Measurements from ENCODE around the gene VSTM2B.

DNA sequence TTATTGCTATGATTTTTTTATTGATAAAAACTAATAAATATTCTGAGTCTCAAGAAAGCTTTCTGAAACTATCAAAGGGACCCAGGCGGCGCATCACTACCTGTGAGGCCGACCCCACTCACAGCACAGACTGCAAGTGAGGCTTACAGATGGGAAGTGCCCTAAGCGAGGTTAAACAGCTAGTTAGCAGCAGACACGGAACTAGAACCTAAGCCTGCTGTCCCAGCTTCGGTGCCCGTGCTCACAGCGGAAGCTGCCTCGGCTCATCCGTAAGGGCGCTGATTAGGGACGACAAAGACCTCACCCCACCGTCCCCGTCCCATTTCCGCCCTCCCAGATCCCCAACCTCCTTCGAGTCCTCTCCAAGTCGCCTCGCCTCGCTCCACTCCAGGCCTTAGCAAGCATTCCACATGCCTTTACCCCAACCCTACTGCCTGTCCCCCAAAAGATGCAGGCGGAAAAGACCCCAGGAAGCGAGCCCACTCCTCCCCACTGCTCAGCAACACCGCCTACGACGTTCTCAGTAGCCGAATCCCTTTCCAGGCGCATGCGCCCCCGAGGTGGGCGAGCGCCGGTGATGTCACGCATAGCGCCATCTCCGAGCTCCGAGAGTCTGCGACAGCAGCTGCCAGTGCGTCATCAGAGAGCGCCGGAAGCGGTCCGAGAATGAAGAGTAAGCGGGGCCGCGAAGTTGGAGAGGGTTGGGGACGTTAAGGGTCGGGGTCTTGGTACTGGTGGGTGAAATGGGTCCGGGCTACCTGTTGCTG, 80.0 kb downstream of the VSTM2B start, which contains the start of gene POP4:
- TF ChIP-seq CTCF (IDR thresholded peaks at IDR 0.05; ENCODE audit: low read depth, low read length, missing input control) (no peak), RAD21 (IDR thresholded peaks at IDR 0.05) (no peak), NR2F2 (IDR thresholded peaks at IDR 0.05) (peak; percentile 59), MAX (IDR thresholded peaks at IDR 0.05) (peak; percentile 72), SP1 (IDR thresholded peaks at IDR 0.05) (no peak), GABPA (IDR thresholded peaks at IDR 0.05 in 1 of 2, conservative IDR thresholded peaks at IDR 0.05 in 1 of 2) (peak; percentile 62 to 93), REST (IDR thresholded peaks at IDR 0.05) (peak; percentile 69)
